Measurements from ENCODE around the gene SMAD3.

SMAD3 gene

DNA sequence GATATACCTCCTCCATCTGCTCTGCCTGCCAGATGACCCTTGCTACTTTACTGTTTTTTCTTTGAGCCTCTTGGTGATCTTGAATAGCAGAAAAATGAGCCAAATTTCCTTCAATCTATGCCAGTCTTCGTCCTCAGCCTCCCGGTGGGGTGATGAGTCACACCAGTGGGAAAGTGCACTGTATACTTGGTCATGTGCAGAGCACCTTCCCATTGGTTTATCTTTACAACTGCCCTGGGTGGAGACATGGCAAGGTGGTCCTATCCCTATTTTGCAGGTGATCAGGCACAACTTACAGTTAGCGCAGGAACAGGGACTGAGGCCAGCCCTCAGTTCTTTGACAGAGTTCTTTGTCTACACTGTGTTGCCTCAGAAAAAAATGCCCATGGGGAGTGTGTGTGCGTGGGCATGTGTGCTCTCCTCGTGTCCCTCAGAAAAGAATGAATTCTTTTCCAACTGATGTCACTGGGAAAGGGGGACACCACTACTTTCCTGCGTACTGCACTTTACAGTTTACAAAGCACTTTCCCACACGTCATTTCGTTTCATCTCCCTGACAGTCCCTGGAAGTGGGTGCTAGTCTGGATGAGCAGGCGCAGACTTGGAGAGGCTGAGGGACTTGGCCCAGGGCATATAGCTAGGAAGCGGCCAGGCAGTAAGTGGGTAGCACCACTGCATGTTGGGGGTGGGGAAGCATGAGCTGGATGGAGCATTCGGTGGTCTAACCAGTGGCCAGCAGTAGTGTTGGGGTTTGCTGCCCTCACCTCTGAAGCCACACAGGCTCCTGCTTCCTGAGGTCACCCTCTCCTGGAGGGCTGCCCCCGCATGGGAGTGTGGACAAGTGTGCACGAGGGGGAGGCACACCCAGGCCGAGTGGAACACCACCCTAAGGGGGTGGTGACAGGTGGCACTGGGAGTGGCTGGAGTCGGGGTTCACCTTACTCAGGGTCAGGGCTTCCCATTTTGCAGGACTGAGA is 24.1 kb downstream of the SMAD3 start:
- TF ChIP-seq POLR2A (IDR thresholded peaks at IDR 0.05; ENCODE audit: low read length) (no peak), GATA1 (IDR thresholded peaks at IDR 0.05; ENCODE audit: low read depth, low read length) (no peak)
- peak in 1 of 2 experiments; percentile 48 for DNase-seq

DNA sequence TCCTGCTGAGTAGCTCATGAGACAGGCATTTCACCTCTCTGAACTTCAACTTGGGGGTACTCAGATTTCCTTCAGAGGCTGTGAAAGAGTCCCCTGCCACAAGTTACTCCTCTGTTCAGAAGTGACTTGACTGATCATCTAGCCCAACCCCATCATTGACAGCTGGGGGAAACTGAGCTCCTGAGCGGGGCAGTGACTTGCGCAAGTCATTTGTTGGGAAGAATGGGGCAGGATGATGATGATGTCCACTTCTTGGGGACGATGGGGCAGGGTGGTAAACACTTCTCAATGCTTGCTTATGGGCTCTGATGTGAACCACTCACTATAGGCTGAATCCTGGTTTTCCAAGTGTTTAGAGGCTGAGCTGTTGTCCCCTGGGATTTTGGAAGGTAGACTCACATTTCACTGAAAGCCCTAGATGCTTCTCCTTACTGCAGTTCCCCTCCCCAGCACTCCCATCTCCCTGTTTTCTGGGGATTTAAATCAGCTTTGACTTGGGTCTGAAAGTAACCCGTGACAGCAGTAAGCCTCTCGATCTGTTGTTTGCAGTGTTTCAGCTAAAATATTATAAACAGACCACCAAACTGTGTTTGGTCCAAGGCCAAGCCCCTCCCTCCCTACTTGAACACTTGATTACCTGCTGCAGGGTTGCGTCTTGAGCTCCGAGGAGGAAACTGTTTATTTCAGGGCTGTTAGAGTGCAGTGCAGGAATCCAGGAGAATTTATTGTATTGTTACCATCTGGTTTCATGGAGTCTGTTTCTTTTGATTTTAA is 25.1 kb downstream of the SMAD3 start:
- peak in 1 of 2 experiments; percentile 42 for DNase-seq
- TF ChIP-seq POLR2A (IDR thresholded peaks at IDR 0.05; ENCODE audit: low read length) = no peak
- no peak for TF ChIP-seq GATA1 (IDR thresholded peaks at IDR 0.05; ENCODE audit: low read depth, low read length)

DNA sequence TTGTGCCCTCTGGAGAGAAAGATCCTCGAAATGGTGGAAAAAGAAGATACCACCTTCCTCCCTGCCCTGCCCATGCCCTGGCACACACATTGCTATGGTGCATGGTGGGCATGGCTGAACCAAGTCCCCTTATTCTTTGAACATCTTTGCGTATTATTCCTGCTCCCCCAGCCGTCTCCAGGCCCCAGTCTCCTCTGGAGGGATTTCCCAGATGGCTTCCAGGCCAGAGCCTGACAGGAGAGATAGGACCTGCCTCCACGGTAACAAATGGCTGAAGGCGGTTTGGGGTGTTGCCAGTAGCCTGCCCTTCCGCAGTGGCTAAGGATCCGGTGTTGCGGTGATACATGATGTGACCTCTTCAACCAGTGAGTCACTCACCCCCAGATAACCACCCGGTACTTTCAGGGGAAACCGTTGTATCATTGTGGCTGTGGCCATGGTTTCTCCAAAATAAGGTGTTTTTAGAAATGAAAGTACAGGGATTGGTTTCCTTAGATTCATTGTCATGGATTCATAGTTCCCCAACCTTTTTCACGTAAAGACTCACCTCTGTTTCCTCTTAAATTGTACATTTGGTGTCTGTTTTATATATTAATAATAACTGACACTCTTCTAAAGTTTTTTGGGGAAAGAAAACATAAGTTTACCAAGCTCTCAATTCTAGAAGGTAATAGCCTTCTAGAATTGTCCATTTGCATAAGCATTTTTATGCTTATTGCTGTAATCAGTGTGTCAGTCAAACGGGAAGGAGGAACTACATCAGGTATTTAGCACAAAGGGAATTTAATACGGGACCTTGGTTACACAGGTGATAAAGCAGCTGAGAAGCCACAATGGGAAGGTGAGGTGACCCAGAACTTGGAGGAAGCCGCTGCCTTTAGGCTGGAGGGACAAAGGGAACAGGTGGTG is 25.9 kb downstream of the SMAD3 start:
- DNase-seq = peak; percentile 92 to 93
- no peak for TF ChIP-seq GATA1 (IDR thresholded peaks at IDR 0.05; ENCODE audit: low read depth, low read length)
- no peak for TF ChIP-seq POLR2A (IDR thresholded peaks at IDR 0.05; ENCODE audit: low read length)

DNA sequence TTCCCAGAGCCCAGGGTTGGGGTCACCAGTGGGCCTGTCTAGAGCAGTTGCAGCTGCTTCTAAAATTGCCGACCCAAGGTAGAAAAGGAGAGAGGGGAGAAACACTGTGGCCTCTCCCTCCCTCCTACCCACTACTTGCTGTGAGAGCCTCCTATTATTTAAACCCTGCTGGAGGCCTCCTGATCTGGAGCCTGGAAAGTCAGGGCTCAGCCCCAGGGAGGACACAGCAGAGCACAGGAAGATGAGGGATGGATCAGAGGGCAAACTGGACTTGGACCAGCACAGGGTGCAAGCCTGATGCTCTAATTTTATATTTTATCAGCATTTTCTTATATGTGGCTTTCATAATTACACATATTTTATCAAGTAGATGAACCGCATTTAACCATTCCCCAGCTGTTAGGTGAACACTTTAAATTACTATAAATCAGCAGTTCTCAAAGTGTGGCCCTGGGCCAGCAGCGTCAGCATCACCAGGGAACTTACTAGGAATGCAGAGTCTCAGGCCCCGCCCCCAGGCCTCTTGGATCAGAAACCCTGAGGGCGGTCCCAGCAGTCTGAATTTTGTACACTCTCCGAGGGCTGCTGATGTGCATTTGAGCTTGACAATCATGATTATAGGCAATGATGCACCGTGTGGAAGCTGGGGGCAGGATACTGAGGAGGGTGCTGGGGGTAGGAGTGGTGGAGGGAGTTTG is 26.7 kb downstream of the SMAD3 start:
- DNase-seq = peak in 1 of 2 experiments; percentile 48
- TF ChIP-seq GATA1 (IDR thresholded peaks at IDR 0.05; ENCODE audit: low read depth, low read length) (no peak), POLR2A (IDR thresholded peaks at IDR 0.05; ENCODE audit: low read length) (no peak)

DNA sequence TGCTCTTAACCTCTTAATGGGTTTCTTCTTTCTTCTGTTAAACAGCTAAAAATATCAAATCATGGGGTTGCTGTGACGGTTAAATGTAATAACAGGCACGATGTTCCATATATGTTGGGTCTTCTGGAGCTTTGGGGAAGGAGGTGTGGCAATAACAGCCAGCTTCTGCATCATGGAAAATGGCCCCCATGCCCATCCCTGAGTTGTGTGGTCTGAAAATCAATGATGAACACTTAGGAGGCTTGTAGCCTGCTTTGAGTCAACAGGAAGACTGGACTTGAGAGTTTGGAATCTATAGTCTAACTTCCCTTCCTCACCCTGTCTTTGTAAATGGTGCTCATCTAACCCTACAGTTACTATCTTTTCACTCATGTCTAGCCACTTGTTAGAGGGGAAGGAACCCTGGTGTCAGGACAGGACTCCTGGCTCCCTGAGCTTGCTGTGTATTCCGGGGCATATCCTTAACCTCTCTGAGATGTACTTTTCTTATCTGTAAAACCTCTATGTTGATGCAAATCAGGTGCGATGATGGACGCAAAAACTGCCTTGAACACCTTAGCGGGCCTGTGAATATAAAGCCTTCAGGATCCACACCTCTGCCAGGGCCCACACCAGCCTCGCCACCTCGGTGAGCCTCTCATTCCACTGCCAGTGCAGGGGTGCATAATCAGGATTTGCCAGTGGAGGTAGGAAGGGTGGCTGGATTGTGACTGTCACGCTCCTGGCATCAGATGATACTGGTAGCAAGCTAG is 27.5 kb downstream of the SMAD3 start:
- TF ChIP-seq POLR2A (IDR thresholded peaks at IDR 0.05; ENCODE audit: low read length) (no peak), GATA1 (IDR thresholded peaks at IDR 0.05; ENCODE audit: low read depth, low read length) (no peak)
- no peak for DNase-seq

DNA sequence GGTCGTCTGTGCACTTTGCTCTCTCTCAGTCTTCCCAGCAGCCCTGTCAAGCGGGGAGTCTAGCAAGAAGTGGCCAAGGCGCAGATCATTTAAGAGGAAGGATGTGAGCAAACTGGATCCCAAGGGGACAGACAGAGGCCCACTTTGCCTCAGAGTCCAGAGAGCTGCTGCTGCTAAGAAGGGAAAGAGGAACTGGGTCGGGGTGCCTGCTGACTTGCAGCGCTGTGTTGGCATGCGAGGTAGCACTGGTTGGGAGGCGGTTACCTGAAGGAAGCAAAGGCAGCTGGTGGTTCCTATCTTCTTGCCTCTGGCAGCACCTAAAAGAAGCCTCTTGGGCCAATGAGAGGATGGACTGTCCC is 28.1 kb downstream of the SMAD3 start:
- no peak for TF ChIP-seq POLR2A (IDR thresholded peaks at IDR 0.05; ENCODE audit: low read length)
- TF ChIP-seq GATA1 (IDR thresholded peaks at IDR 0.05; ENCODE audit: low read depth, low read length) = no peak
- no peak for DNase-seq

DNA sequence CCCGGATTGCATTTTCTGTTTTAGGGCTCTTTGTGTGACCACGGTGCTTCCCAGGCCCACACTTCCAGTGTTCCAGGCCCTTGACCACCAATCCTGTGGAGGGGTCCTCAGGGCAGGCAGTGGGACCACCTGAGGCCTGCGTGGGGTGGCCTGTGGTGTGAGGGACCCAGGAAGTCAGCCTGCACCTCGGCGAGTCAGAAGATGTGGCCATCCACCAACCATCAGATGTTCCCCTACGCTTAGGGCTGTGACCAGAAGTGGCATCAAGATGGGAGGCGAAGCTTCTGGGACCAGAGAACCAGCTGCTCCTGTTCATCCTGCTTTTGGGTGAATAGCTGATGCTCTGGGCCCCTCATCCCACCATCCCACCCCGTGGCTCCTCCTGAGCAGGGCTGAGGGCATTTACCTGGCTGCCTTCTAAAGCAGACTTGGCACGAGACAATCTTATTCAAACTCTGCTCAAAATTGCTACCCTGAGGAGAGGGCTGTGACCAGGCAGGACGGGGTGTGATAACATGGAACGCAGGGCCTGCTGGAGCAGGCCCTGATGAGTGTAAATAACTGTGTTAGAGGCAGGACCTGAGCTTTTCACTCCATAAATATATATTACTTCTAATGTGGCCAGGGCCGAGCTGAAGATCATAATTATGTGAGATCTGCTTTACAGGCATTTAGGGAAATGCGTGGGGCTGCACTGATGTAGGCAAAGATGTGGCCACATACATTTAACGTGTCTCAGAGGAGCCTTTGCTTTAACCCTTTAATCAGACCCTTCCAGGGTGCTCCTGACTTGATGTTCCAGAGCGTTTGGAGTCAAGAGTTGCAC is 28.8 kb downstream of the SMAD3 start:
- TF ChIP-seq POLR2A (IDR thresholded peaks at IDR 0.05; ENCODE audit: low read length) = no peak
- TF ChIP-seq GATA1 (IDR thresholded peaks at IDR 0.05; ENCODE audit: low read depth, low read length) = no peak
- DNase-seq = no peak

DNA sequence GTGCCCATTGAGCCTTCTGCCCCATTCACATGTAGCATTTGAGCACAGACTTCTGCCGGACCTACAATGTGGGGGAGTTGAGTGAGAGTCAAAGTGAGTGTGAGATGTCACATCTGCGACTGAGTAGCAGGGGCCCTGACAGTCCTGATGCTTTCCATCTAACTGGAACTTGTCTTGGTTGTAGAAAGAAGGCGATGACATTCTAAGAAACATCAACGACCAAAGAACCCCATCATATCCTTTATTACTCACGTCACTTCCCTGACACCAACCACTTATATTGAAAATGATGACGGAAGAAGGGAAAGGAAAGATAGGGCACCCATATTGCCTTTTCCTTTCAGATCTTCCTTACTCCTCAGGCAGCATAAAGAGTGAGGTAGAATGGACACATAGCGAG is 30.5 kb downstream of the SMAD3 start:
- no peak for DNase-seq
- TF ChIP-seq GATA1 (IDR thresholded peaks at IDR 0.05; ENCODE audit: low read depth, low read length) (no peak), POLR2A (IDR thresholded peaks at IDR 0.05; ENCODE audit: low read length) (no peak)

DNA sequence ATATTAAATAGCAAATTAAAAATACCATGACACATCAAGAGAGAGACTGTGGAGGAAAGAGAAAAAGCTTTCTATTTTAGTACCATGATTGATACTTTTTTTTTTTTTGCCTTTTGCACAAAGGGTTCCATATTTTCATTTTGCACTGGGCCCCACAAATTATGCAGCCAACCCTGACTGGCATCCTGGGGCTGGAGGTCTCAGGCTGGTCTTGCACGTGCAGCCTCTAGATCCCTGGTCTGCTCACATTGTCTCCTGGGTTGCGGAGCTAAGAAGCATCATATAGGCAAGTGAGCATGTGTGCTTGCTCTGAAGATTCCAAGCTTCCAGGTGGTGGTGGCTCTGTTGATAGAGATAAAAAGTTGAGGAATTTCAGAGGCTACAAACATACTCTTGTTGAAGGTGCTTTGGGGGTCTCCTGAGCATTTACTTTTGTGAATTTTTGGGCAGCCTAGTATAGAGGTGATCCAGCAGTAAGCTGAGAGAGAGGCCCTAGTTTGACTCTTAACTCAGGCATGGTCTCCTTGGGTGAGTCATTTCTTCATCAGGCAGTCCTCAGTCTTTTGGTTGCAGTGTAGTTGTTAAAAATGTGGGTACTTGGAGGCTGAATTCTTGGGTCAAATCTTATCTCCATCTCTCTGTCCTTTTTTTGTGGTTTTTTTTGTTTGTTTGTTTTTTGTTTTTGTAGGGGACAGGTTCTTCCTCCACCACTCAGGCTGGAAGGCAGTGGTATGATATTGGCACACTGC is 31.3 kb downstream of the SMAD3 start:
- DNase-seq = no peak
- TF ChIP-seq POLR2A (IDR thresholded peaks at IDR 0.05; ENCODE audit: low read length) (no peak), GATA1 (IDR thresholded peaks at IDR 0.05; ENCODE audit: low read depth, low read length) (no peak)

DNA sequence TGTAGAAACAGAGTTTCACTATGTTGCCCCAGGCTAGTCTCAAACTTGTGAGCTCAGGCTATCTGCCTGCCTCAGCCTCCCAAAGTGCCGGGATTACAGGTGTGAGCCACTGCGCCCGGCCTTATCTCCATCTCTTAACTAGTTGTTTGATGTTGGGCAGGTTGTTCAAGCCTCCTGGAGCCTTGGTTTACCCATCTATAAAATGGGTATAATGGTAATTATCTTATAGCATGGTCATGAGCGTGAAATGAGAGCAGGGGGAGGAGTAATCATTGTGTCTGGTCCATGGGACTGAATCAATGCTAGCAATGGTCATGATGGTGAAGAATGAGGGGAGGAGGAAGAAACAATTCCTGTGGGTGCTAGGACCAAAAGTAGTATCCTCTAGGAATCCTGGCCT is 32.0 kb downstream of the SMAD3 start:
- DNase-seq = no peak
- TF ChIP-seq GATA1 (IDR thresholded peaks at IDR 0.05; ENCODE audit: low read depth, low read length) = no peak
- TF ChIP-seq POLR2A (IDR thresholded peaks at IDR 0.05; ENCODE audit: low read length) = no peak

Measured in erythroblast (primary cell).